ENCODE data around the gene PXDN.
"Not testable (repeated sequence)": the region's sequence is repeated elsewhere in the genome, so short reads cannot be mapped to it uniquely, and the experiment has no call there.

Gene PXDN

DNA sequence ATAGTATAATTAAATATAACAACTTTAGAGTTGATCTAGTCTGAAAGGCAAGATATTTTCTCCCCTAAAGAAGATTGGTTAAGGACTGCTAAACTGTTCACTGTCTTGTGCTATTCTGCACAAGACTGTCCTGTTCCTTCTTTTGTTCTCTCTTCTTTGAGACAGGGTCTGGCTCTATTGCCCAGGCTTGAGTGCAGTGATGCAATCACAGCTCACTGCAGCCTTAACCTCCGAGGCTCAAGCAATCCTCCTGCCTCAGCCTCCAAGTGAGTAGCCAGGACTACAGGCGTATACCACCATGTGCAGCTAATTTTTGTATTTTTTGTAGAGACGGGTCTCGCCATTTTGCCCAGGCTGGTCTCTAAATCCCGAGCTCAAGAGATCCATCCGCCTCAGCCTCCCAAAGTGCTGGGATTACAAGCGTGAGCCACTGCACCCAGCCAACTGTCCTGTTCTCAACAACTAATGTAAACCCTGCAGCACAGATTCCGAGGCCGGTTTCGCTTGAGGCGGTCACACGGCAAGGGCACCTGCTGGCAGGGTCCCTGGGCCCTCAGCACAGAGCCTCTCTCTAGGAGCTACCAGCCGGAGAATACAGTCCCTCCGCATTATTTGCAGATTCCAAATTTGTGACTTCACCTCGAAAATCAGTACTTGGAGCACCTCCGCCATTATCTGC lies 16.4 kb downstream of the PXDN start:
- H2BK15ac ChIP-seq (replicated peaks; ENCODE audit: low read depth) = no peak overlapping the region
- H3K79me1 ChIP-seq (ENCODE audit: low read length) = peaks cover 27% of the 10 kb centered on the region
- WGBS (ENCODE audit: extremely low coverage, insufficient coverage, low lambda C conversion rate) = no CpG with 5 or more reads among the region's 16 CpGs
- H3K36me3 ChIP-seq (ENCODE audit: control insufficient read depth, insufficient read depth, low read length) = no peaks in the 10 kb centered on the region
- no peak overlapping the region for H3K4me3 ChIP-seq (ENCODE audit: low read length)
- peaks cover 43% of the 10 kb centered on the region for H3K79me2 ChIP-seq (ENCODE audit: control insufficient read depth, insufficient read depth, low read length)
- no peak overlapping the region for H3K4ac ChIP-seq (ENCODE audit: low read depth, low read length)
- no peak overlapping the region for H3K23ac ChIP-seq (ENCODE audit: low read length)
- no peak overlapping the region for H4K8ac ChIP-seq (ENCODE audit: low read depth, low read length)
- H2BK120ac ChIP-seq (ENCODE audit: low read depth, low read length) = no peak overlapping the region
- H3K27me3 ChIP-seq (ENCODE audit: insufficient read depth, low read length, poor library complexity) = no peaks in the 10 kb centered on the region
- H3K56ac ChIP-seq (ENCODE audit: low read length) = no peak overlapping the region
- H3K27ac ChIP-seq (ENCODE audit: low read depth, low read length) = no peak overlapping the region
- peaks cover 11% of the 10 kb centered on the region for H3K4me1 ChIP-seq (ENCODE audit: control insufficient read depth, low read depth, low read length)
- H4K5ac ChIP-seq (ENCODE audit: low read length) = no peak overlapping the region
- H2BK5ac ChIP-seq (ENCODE audit: low read length) = no peak overlapping the region
- no peak overlapping the region for H3K9ac ChIP-seq (ENCODE audit: low read length)
- H3K18ac ChIP-seq (ENCODE audit: low read length) = no peak overlapping the region
- H2AK5ac ChIP-seq (ENCODE audit: low read length) = no peak overlapping the region
- no peak overlapping the region for H3K4me2 ChIP-seq (ENCODE audit: low read length)
- DNase-seq = no peak

GRCh38 chr2:1727101-1727771 lies 17.1 kb downstream of the PXDN start:
- H3K36me3 ChIP-seq (ENCODE audit: control insufficient read depth, insufficient read depth, low read length) = no peaks in the 10 kb centered on the region
- no peak overlapping the region for H4K5ac ChIP-seq (ENCODE audit: low read length)
- no peak overlapping the region for H2AK5ac ChIP-seq (ENCODE audit: low read length)
- no peak overlapping the region for H2BK15ac ChIP-seq (replicated peaks; ENCODE audit: low read depth)
- no peaks in the 10 kb centered on the region for H3K27me3 ChIP-seq (ENCODE audit: insufficient read depth, low read length, poor library complexity)
- H3K9ac ChIP-seq (ENCODE audit: low read length) = no peak overlapping the region
- H3K79me2 ChIP-seq (ENCODE audit: control insufficient read depth, insufficient read depth, low read length) = peaks cover 45% of the 10 kb centered on the region
- no CpG with 5 or more reads among the region's 22 CpGs for WGBS (ENCODE audit: extremely low coverage, insufficient coverage, low lambda C conversion rate)
- H3K4ac ChIP-seq (ENCODE audit: low read depth, low read length) = no peak overlapping the region
- no peak overlapping the region for H3K4me3 ChIP-seq (ENCODE audit: low read length)
- H4K8ac ChIP-seq (ENCODE audit: low read depth, low read length) = no peak overlapping the region
- no peak overlapping the region for H2BK120ac ChIP-seq (ENCODE audit: low read depth, low read length)
- no peak overlapping the region for H3K56ac ChIP-seq (ENCODE audit: low read length)
- no peak overlapping the region for H3K18ac ChIP-seq (ENCODE audit: low read length)
- no peak overlapping the region for H3K4me2 ChIP-seq (ENCODE audit: low read length)
- no peak overlapping the region for H3K23ac ChIP-seq (ENCODE audit: low read length)
- peaks cover 28% of the 10 kb centered on the region for H3K79me1 ChIP-seq (ENCODE audit: low read length)
- H3K4me1 ChIP-seq (ENCODE audit: control insufficient read depth, low read depth, low read length) = peaks cover 11% of the 10 kb centered on the region
- H2BK5ac ChIP-seq (ENCODE audit: low read length) = no peak overlapping the region
- no peak for DNase-seq
- no peak overlapping the region for H3K27ac ChIP-seq (ENCODE audit: low read depth, low read length)

- no peaks in the 10 kb centered on the region for H3K36me3 ChIP-seq (ENCODE audit: control insufficient read depth, insufficient read depth, low read length)
- no peak overlapping the region for H2BK15ac ChIP-seq (replicated peaks; ENCODE audit: low read depth)
Measured at GRCh38 chr2:1726558-1726957, 17.8 kb downstream of the PXDN start.

GRCh38 chr2:1724351-1724750 lies 20.0 kb downstream of the PXDN start:
- not testable (repeated sequence) for H2BK15ac ChIP-seq (replicated peaks; ENCODE audit: low read depth); H2BK120ac ChIP-seq (ENCODE audit: low read depth, low read length); H3K18ac ChIP-seq (ENCODE audit: low read length); H3K27ac ChIP-seq (ENCODE audit: low read depth, low read length); H3K36me3 ChIP-seq (ENCODE audit: control insufficient read depth, insufficient read depth, low read length); H3K4me1 ChIP-seq (ENCODE audit: control insufficient read depth, low read depth, low read length); H4K8ac ChIP-seq (ENCODE audit: low read depth, low read length); H4K5ac ChIP-seq (ENCODE audit: low read length); H3K27me3 ChIP-seq (ENCODE audit: insufficient read depth, low read length, poor library complexity); DNase-seq; H3K4ac ChIP-seq (ENCODE audit: low read depth, low read length); H3K56ac ChIP-seq (ENCODE audit: low read length); H3K23ac ChIP-seq (ENCODE audit: low read length); H2BK5ac ChIP-seq (ENCODE audit: low read length); H3K4me2 ChIP-seq (ENCODE audit: low read length); H2AK5ac ChIP-seq (ENCODE audit: low read length); H3K4me3 ChIP-seq (ENCODE audit: low read length); H3K9ac ChIP-seq (ENCODE audit: low read length)
- no CpG with 5 or more reads among the region's 2 CpGs for WGBS (ENCODE audit: extremely low coverage, insufficient coverage, low lambda C conversion rate)
- peaks cover 28% of the 10 kb centered on the region for H3K79me1 ChIP-seq (ENCODE audit: low read length)
- H3K79me2 ChIP-seq (ENCODE audit: control insufficient read depth, insufficient read depth, low read length) = peaks cover 37% of the 10 kb centered on the region

More at GRCh38 chr2:1726558-1726957, 17.8 kb downstream of the PXDN start:
- Histone ChIP-seq H3K4me2 (ENCODE audit: low read length) (no peak overlapping the region), H2BK120ac (ENCODE audit: low read depth, low read length) (no peak overlapping the region), H3K27ac (ENCODE audit: low read depth, low read length) (no peak overlapping the region), H3K79me2 (ENCODE audit: control insufficient read depth, insufficient read depth, low read length) (peaks cover 42% of the 10 kb centered on the region), H2AK5ac (ENCODE audit: low read length) (no peak overlapping the region), H3K27me3 (ENCODE audit: insufficient read depth, low read length, poor library complexity) (no peaks in the 10 kb centered on the region), H3K18ac (ENCODE audit: low read length) (no peak overlapping the region), H3K79me1 (ENCODE audit: low read length) (peaks cover 26% of the 10 kb centered on the region), H4K5ac (ENCODE audit: low read length) (no peak overlapping the region), H4K8ac (ENCODE audit: low read depth, low read length) (no peak overlapping the region), H3K4me3 (ENCODE audit: low read length) (no peak overlapping the region), H3K9ac (ENCODE audit: low read length) (no peak overlapping the region), H3K56ac (ENCODE audit: low read length) (no peak overlapping the region), H3K4ac (ENCODE audit: low read depth, low read length) (no peak overlapping the region), H3K4me1 (ENCODE audit: control insufficient read depth, low read depth, low read length) (peaks cover 11% of the 10 kb centered on the region), H3K23ac (ENCODE audit: low read length) (no peak overlapping the region), H2BK5ac (ENCODE audit: low read length) (no peak overlapping the region)
- WGBS (ENCODE audit: extremely low coverage, insufficient coverage, low lambda C conversion rate) = no CpG with 5 or more reads among the region's 3 CpGs
- DNase-seq = no peak

- Histone ChIP-seq H4K8ac (ENCODE audit: low read depth, low read length) (no peak overlapping the region), H3K4me2 (ENCODE audit: low read length) (no peak overlapping the region), H3K4me3 (ENCODE audit: low read length) (no peak overlapping the region), H4K5ac (ENCODE audit: low read length) (no peak overlapping the region), H3K4ac (ENCODE audit: low read depth, low read length) (no peak overlapping the region), H2BK120ac (ENCODE audit: low read depth, low read length) (no peak overlapping the region), H3K4me1 (ENCODE audit: control insufficient read depth, low read depth, low read length) (peaks cover under 1% of the 10 kb centered on the region), H3K27me3 (ENCODE audit: insufficient read depth, low read length, poor library complexity) (no peaks in the 10 kb centered on the region), H3K9ac (ENCODE audit: low read length) (no peak overlapping the region), H2BK5ac (ENCODE audit: low read length) (no peak overlapping the region), H3K27ac (ENCODE audit: low read depth, low read length) (no peak overlapping the region), H3K23ac (ENCODE audit: low read length) (no peak overlapping the region), H2BK15ac (replicated peaks; ENCODE audit: low read depth) (no peak overlapping the region), H2AK5ac (ENCODE audit: low read length) (no peak overlapping the region), H3K56ac (ENCODE audit: low read length) (no peak overlapping the region), H3K36me3 (ENCODE audit: control insufficient read depth, insufficient read depth, low read length) (no peaks in the 10 kb centered on the region), H3K79me2 (ENCODE audit: control insufficient read depth, insufficient read depth, low read length) (peaks cover 33% of the 10 kb centered on the region), H3K79me1 (ENCODE audit: low read length) (peaks cover 25% of the 10 kb centered on the region), H3K18ac (ENCODE audit: low read length) (no peak overlapping the region)
- DNase-seq = no peak
- no CpG with 5 or more reads among the region's 4 CpGs for WGBS (ENCODE audit: extremely low coverage, insufficient coverage, low lambda C conversion rate)
Measured at GRCh38 chr2:1723397-1724042, 20.8 kb downstream of the PXDN start.

Data from mesendoderm (in vitro differentiated cells).